B cell (primary cell): ENCODE data around the gene RABGAP1L. TPM values are rescaled to one million over a fixed set of nuclear protein-coding genes. Genes with fewer than 3 reads are reported as not detected.

Experiments used
- ATAC-seq: fragments of 200-7000 bp; cut with Tn5 transposase; one replicate; pipeline ENCODE4 v1.10.0; 2021; ENCODE audit warnings: low read depth, mild to moderate bottlenecking, moderate number of reproducible peaks, moderate library complexity
- CTCF ChIA-PET: fragments of 350-600 bp; sonication (Branson Sonifier 250); formaldehyde crosslinking; loops from one replicate; lab custom pipeline; 2021; ENCODE audit warnings: antibody characterized with exemption, inconsistent platforms; lab: Charles Lee
- POLR2A ChIA-PET: fragments of 350-600 bp; sonication (Branson Sonifier 250); formaldehyde crosslinking; loops from one replicate; lab custom pipeline; 2021; ENCODE audit warnings: antibody characterized with exemption; lab: Charles Lee
- DNase-seq: peaks from one replicate; pipeline ENCODE4 v3.0.0; 2013
- H2AFZ ChIP-seq: 2 replicates; pipeline ENCODE4 v1.6.1; 2012; ENCODE audit warnings: mild to moderate bottlenecking, low read depth, low read length; ENCODE audit not compliant: insufficient read depth, poor library complexity, severe bottlenecking
- H3K27ac ChIP-seq, 2 donors: 1 replicate in 1 of 2; 2 replicates in 1 of 2; pipeline ENCODE4 v1.5.1; 2012 to 2013; ENCODE audit warnings: low read length in 2 of 2, mild to moderate bottlenecking in 2 of 2, moderate library complexity in 1 of 2
- H3K27me3 ChIP-seq, 4 experiments: fragments of 200-600 bp in 1 of 4; sonication (generic) in 1 of 4; replicated peaks in 1 of 4; 1 replicate in 2 of 4; 2 replicates in 2 of 4; pipeline versions ENCODE4 v1.6.1 to v1.7.0; 2013 to 2016; ENCODE audit warnings: low read length in 3 of 4, mild to moderate bottlenecking in 2 of 4, mixed read lengths in 1 of 4, moderate library complexity in 1 of 4; ENCODE audit not compliant: insufficient read depth in 4 of 4, control insufficient read depth in 3 of 4; ENCODE audit errors: control extremely low read depth in 1 of 4
- H3K36me3 ChIP-seq, 2 experiments: replicated peaks in 1 of 2; 1 replicate in 1 of 2; 2 replicates in 1 of 2; pipeline versions ENCODE4 v1.6.1 to v1.7.1; 2013; ENCODE audit warnings: low read length in 1 of 2; ENCODE audit not compliant: insufficient read depth in 2 of 2, control insufficient read depth in 1 of 2; ENCODE audit errors: control extremely low read depth in 1 of 2, extremely low read depth in 1 of 2
- H3K4me1 ChIP-seq, 2 donors: fragments of 200-600 bp in 1 of 2; sonication (generic) in 1 of 2; 1 replicate in 1 of 2; 2 replicates in 1 of 2; pipeline versions ENCODE4 v1.5.1 to v1.6.1; 2013 to 2017; ENCODE audit warnings: low read length in 2 of 2; ENCODE audit not compliant: control insufficient read depth in 2 of 2, insufficient read depth in 2 of 2
- H3K4me2 ChIP-seq: replicated peaks from 2 replicates; pipeline ENCODE3; 2012; ENCODE audit warnings: mild to moderate bottlenecking, low read depth, low read length; ENCODE audit not compliant: poor library complexity, severe bottlenecking
- H3K4me3 ChIP-seq, 5 experiments: fragments of 200-600 bp in 1 of 5; sonication (generic) in 1 of 5; 1 replicate in 3 of 5; 2 replicates in 2 of 5; pipeline versions ENCODE4 v1.5.1 to v1.7.0; 2011 to 2016; ENCODE audit warnings: low read length in 4 of 5, mild to moderate bottlenecking in 4 of 5, low read depth in 2 of 5, control low read depth in 1 of 5, moderate library complexity in 1 of 5; ENCODE audit not compliant: insufficient read depth in 1 of 5; ENCODE audit errors: control extremely low read depth in 1 of 5, extremely low read depth in 1 of 5
- H3K79me2 ChIP-seq: fragments of 200-600 bp; sonication (generic); one replicate; pipeline ENCODE4 v1.6.0; 2016; ENCODE audit warnings: low read length; ENCODE audit not compliant: control insufficient read depth, insufficient read depth
- H3K9ac ChIP-seq: fragments of 200-600 bp; sonication (generic); 2 replicates; pipeline ENCODE4 v1.6.1; 2017; ENCODE audit warnings: mild to moderate bottlenecking, low read length, moderate library complexity
- H3K9me3 ChIP-seq, 3 donors: one replicate each; pipeline versions ENCODE4 v1.6.1 to v1.7.1; 2013; ENCODE audit warnings: low read length in 2 of 3; ENCODE audit not compliant: control insufficient read depth in 2 of 3, insufficient read depth in 1 of 3; ENCODE audit errors: control extremely low read depth in 1 of 3
- H4K20me1 ChIP-seq: 2 replicates; pipeline ENCODE4 v1.6.0; 2012; ENCODE audit warnings: mild to moderate bottlenecking, low read length; ENCODE audit not compliant: insufficient read depth, control insufficient read depth, poor library complexity, severe bottlenecking
- H3K27ac Mint-ChIP-seq: one replicate; pipeline ENCODE4 v1.8.0; 2021; ENCODE audit warnings: mixed read lengths
- H3K27me3 Mint-ChIP-seq: one replicate; pipeline ENCODE4 v1.8.0; 2021; ENCODE audit warnings: mixed read lengths
- H3K4me1 Mint-ChIP-seq: one replicate; pipeline ENCODE4 v1.8.0; 2021; ENCODE audit warnings: mixed read lengths
- H3K4me3 Mint-ChIP-seq: one replicate; pipeline ENCODE4 v1.8.0; 2021; ENCODE audit warnings: mixed read lengths
- H3K9me3 Mint-ChIP-seq: one replicate; pipeline ENCODE4 v1.8.0; 2022; ENCODE audit warnings: mixed read lengths; ENCODE audit not compliant: insufficient read depth
- EZH2 ChIP-seq: IDR thresholded peaks from 2 replicates; pipeline ENCODE4 v1.6.1; 2012; ENCODE audit warnings: borderline replicate concordance, low read depth, mild to moderate bottlenecking, moderate library complexity, low read length; ENCODE audit not compliant: insufficient read depth, poor library complexity, severe bottlenecking
- WGBS: methylation state at CpG from one replicate; pipeline ENCODE4 v1.1.5; 2013; ENCODE audit warnings: missing lambda C conversion rate; ENCODE audit not compliant: insufficient coverage; 5-methylcytosine and 5-hydroxymethylcytosine counted together
- intact Hi-C: fragments of 100-400 bp; cut with micrococcal nuclease; formaldehyde crosslinking; loops from one replicate; pipeline ENCODE4 v1.10.0; 2022
- polyA plus RNA-seq: library from polyadenylated mRNA; depleted of rRNA; stranded (reverse); fragments of >200 nt; gene quantifications from 2 replicates; pipeline ENCODE4 v1.2.3, GENCODE V29; 2012
- total RNA-seq, 2 donors: library from RNA; stranded (reverse); fragments of 120-200 nt in 1 of 2; gene quantifications; 1 replicate in 1 of 2; 2 replicates in 1 of 2; pipeline versions ENCODE4 v1.2.3 to v1.2.4, GENCODE V29; 2013 to 2022
- TF ChIP-seq, protein P1 (sequence below): fragments of 200-600 bp; IDR thresholded peaks from one replicate; pipeline ENCODE4 v1.8.0; 2022; ENCODE audit warnings: antibody characterized with exemption, mild to moderate bottlenecking

RABGAP1L gene
- total and polyA plus RNA-seq, 2 donors (not counting 1 experiment from before 2014, with no cell fraction given) = 34.9 to 159 TPM

GRCh38 chr1:174902531-174903099 is 743.3 kb downstream of the RABGAP1L start:
- Mint-ChIP-seq H3K4me3 (no peak overlapping the region), H3K27me3 (no peaks in the 10 kb centered on the region), H3K4me1 (no peaks in the 10 kb centered on the region), H3K27ac (no peak overlapping the region), H3K9me3 (peaks cover 12% of the 10 kb centered on the region)
- CTCF ChIA-PET = no interaction called here
- H3K36me3 ChIP-seq = peaks cover 11 to 16% of the 10 kb centered on the region in 2 experiments
- no peaks in the 10 kb centered on the region for H3K4me1 ChIP-seq
- no peak overlapping the region for H3K4me2 ChIP-seq
- POLR2A ChIA-PET = no interaction called here
- intact Hi-C loops = no loop called here
- no peak overlapping the region for H3K9ac ChIP-seq
- no peaks in the 10 kb centered on the region for H3K27me3 ChIP-seq
- DNase-seq = no peak
- no peak for TF ChIP-seq EZH2
- TF ChIP-seq, protein P1, sequence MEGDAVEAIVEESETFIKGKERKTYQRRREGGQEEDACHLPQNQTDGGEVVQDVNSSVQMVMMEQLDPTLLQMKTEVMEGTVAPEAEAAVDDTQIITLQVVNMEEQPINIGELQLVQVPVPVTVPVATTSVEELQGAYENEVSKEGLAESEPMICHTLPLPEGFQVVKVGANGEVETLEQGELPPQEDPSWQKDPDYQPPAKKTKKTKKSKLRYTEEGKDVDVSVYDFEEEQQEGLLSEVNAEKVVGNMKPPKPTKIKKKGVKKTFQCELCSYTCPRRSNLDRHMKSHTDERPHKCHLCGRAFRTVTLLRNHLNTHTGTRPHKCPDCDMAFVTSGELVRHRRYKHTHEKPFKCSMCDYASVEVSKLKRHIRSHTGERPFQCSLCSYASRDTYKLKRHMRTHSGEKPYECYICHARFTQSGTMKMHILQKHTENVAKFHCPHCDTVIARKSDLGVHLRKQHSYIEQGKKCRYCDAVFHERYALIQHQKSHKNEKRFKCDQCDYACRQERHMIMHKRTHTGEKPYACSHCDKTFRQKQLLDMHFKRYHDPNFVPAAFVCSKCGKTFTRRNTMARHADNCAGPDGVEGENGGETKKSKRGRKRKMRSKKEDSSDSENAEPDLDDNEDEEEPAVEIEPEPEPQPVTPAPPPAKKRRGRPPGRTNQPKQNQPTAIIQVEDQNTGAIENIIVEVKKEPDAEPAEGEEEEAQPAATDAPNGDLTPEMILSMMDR = no peak
- ATAC-seq = no peak
- H2AFZ ChIP-seq = no peak overlapping the region
- H3K9me3 ChIP-seq = peaks cover 4 to 30% (median 8%) of the 10 kb centered on the region in 3 donors
- no peak overlapping the region for H3K4me3 ChIP-seq
- H3K27ac ChIP-seq = no peak overlapping the region
- no peaks in the 10 kb centered on the region for H4K20me1 ChIP-seq
- no peaks in the 10 kb centered on the region for H3K79me2 ChIP-seq
- WGBS = 100% methylated on average over 1 of the region's 4 CpGs

- no CpG with 5 or more reads among the region's 3 CpGs for WGBS
- Histone ChIP-seq H3K27me3 (no peaks in the 10 kb centered on the region), H4K20me1 (no peaks in the 10 kb centered on the region), H3K9ac (no peak overlapping the region), H3K9me3 (peaks cover 0 to 4% (median 3%) of the 10 kb centered on the region in 3 donors), H3K4me2 (no peak overlapping the region), H3K4me3 (no peak overlapping the region), H2AFZ (no peak overlapping the region), H3K4me1 (peaks cover 2 to 3% of the 10 kb centered on the region in 2 donors), H3K36me3 (peaks cover 0 to 5% of the 10 kb centered on the region in 2 experiments), H3K27ac (no peak overlapping the region), H3K79me2 (no peaks in the 10 kb centered on the region)
- TF ChIP-seq, protein P1 = no peak
- no peak for TF ChIP-seq EZH2
- H3K4me1 Mint-ChIP-seq = peaks cover 13% of the 10 kb centered on the region
- CTCF ChIA-PET = interaction anchor here (1.4 to 1.8 kb wide), 2 partner anchors 72 to 243 kb away, joined by 3 read pairs; no protein-coding TSS in a partner anchor
- no peak for ATAC-seq
- POLR2A ChIA-PET = no interaction called here
- H3K27ac Mint-ChIP-seq = peak overlapping the region; percentile 0
- intact Hi-C loops = loop anchor here (5.0 kb wide), 1 partner anchor 39 kb away; no protein-coding TSS in a partner anchor
- H3K4me3 Mint-ChIP-seq = no peak overlapping the region
- no peaks in the 10 kb centered on the region for H3K27me3 Mint-ChIP-seq
- H3K9me3 Mint-ChIP-seq = peaks cover 2% of the 10 kb centered on the region
- no peak for DNase-seq
Observed at GRCh38 chr1:174911606-174912005, 752.3 kb downstream of the RABGAP1L start.
